HFFc6 (cell line): Measurements from ENCODE around the gene PTPRQ. TPM values are rescaled to one million over a fixed set of nuclear protein-coding genes. Genes with fewer than 3 reads are reported as not detected.

ENCODE experiments used
- DNase-seq: peaks from one replicate; pipeline ENCODE4 v3.0.0-alpha.2; 2018
- H3K27ac Mint-ChIP-seq: 2 replicates; pipeline ENCODE4 v1.8.0; 2020; ENCODE audit warnings: mild to moderate bottlenecking, mixed read lengths
- H3K27me3 Mint-ChIP-seq: 2 replicates; pipeline ENCODE4 v1.8.0; 2021; ENCODE audit warnings: mild to moderate bottlenecking, moderate library complexity, mixed read lengths; ENCODE audit not compliant: insufficient read depth
- H3K36me3 Mint-ChIP-seq: 2 replicates; pipeline ENCODE4 v1.8.0; 2021; ENCODE audit warnings: low read depth, mixed read lengths
- H3K4me1 Mint-ChIP-seq: 2 replicates; pipeline ENCODE4 v1.8.0; 2020; ENCODE audit warnings: low read depth, mixed read lengths
- H3K4me3 Mint-ChIP-seq: 2 replicates; pipeline ENCODE4 v1.8.0; 2020; ENCODE audit warnings: mild to moderate bottlenecking, moderate library complexity, mixed read lengths
- H3K9me3 Mint-ChIP-seq: 2 replicates; pipeline ENCODE4 v1.8.0; 2020; ENCODE audit warnings: mild to moderate bottlenecking, mixed read lengths
- CTCF ChIP-seq: fragments of 200-600 bp; sonication (generic); IDR thresholded peaks from 2 replicates; pipeline ENCODE4 v1.5.0; 2021; ENCODE audit warnings: antibody characterized with exemption, mild to moderate bottlenecking
- long read RNA-seq: library from polyadenylated mRNA; unstranded; transcript quantifications from one replicate; pipeline ENCODE4 v2.0.0, GENCODE V29; 2019
- total RNA-seq, 6 experiments: library from RNA; stranded (reverse); fragmentation: NEBNext Ultra II Directional; extraction: Animal tissue kit (Norgen Biotek cat#: 25700); gene quantifications; 2 replicates in 1 of 6; 3 replicates in 5 of 6; pipeline ENCODE4 v1.2.3, GENCODE V29; 2021

PTPRQ gene
- total RNA-seq = 1 to 10 TPM; 2.6 to 4.1 (median 3.5) TPM
- long read RNA-seq, partial matches to known transcripts = 1 of 4 reads
- long read RNA-seq, other reads (novel, unspliced or antisense) = 3 of 4 reads

- peaks cover 27% of the 10 kb centered on the region for H3K36me3 Mint-ChIP-seq
- peak; percentile 35 for DNase-seq
- H3K4me1 Mint-ChIP-seq = peaks cover 79% of the 10 kb centered on the region
- H3K27ac Mint-ChIP-seq = peak within 1 kb of the TSS; percentile 82
- H3K9me3 Mint-ChIP-seq = peaks cover 13% of the 10 kb centered on the region
- no peaks in the 10 kb centered on the region for H3K27me3 Mint-ChIP-seq
- H3K4me3 Mint-ChIP-seq = peak within 1 kb of the TSS; percentile 81
- TF ChIP-seq CTCF = no peak
Observed at GRCh38 chr12:80443974-80444666, at the start of gene PTPRQ. Gene PTPRQ (plus strand): TSS chr12:80444235. CDS start chr12:80444346, 111 bp downstream.

- Mint-ChIP-seq H3K4me1 (peaks cover 21% of the 10 kb centered on the region), H3K36me3 (no peaks in the 10 kb centered on the region), H3K4me3 (peak overlapping the region; percentile 89), H3K27ac (no peak overlapping the region; the same call in 1 of the 2 replicates), H3K9me3 (no peaks in the 10 kb centered on the region), H3K27me3 (no peaks in the 10 kb centered on the region)
- no peak for TF ChIP-seq CTCF
- DNase-seq = no peak
Observed at GRCh38 chr12:80400571-80400991, 43.5 kb upstream of the PTPRQ start.

- no peak for TF ChIP-seq CTCF
- Mint-ChIP-seq H3K27me3 (no peaks in the 10 kb centered on the region), H3K27ac (no peak overlapping the region), H3K4me3 (peak overlapping the region; percentile 89; the same call in 1 of the 2 replicates), H3K4me1 (peaks cover 21% of the 10 kb centered on the region), H3K36me3 (no peaks in the 10 kb centered on the region), H3K9me3 (no peaks in the 10 kb centered on the region)
- DNase-seq = no peak
Observed at GRCh38 chr12:80401191-80401590, 42.8 kb upstream of the PTPRQ start.

- H3K4me3 Mint-ChIP-seq = no peak overlapping the region
Observed at GRCh38 chr12:80404629-80405028, 39.4 kb upstream of the PTPRQ start.

GRCh38 chr12:80406253-80406652, 37.8 kb upstream of the PTPRQ start:
- no peak for DNase-seq
- no peak overlapping the region for H3K27ac Mint-ChIP-seq
- no peak for TF ChIP-seq CTCF

More at GRCh38 chr12:80404629-80405028, 39.4 kb upstream of the PTPRQ start:
- Mint-ChIP-seq H3K4me1 (peaks cover 21% of the 10 kb centered on the region), H3K36me3 (no peaks in the 10 kb centered on the region), H3K27me3 (no peaks in the 10 kb centered on the region), H3K9me3 (no peaks in the 10 kb centered on the region), H3K27ac (no peak overlapping the region)
- no peak for TF ChIP-seq CTCF
- DNase-seq = no peak

More at GRCh38 chr12:80406253-80406652, 37.8 kb upstream of the PTPRQ start:
- H3K4me1 Mint-ChIP-seq = peaks cover 6% of the 10 kb centered on the region; the same call in 1 of the 2 replicates
- no peaks in the 10 kb centered on the region for H3K9me3 Mint-ChIP-seq
- no peaks in the 10 kb centered on the region for H3K36me3 Mint-ChIP-seq
- H3K4me3 Mint-ChIP-seq = no peak overlapping the region
- H3K27me3 Mint-ChIP-seq = no peaks in the 10 kb centered on the region
